ENCODE results near the gene SETDB1. TPM values are rescaled to one million over a fixed set of nuclear protein-coding genes. Genes with fewer than 3 reads are reported as not detected.

The SETDB1 gene
- polyA plus RNA-seq, 1 of the 3 experiments (the other 2 are of a cell fraction) = 29.9 TPM

GRCh38 chr1:150981177-150981804 is 55.1 kb downstream of the SETDB1 start:
- Histone ChIP-seq H3K4me1 (ENCODE audit: control insufficient read depth in 1 of 2, insufficient read depth in 2 of 2, low read depth in 1 of 2, low read length in 1 of 2) (peaks cover 23 to 24% of the 10 kb centered on the region in 2 experiments), H4K20me1 (ENCODE audit: insufficient read depth) (no peaks in the 10 kb centered on the region), H3K9ac (no peak overlapping the region), H3K4me2 (no peak overlapping the region), H3K4me3 (ENCODE audit: low read depth in 2 of 2, low read length in 1 of 2) (no peak overlapping the region), H2AFZ (ENCODE audit: low read depth) (no peak overlapping the region), H3K9me2 (no peaks in the 10 kb centered on the region), H3K27ac (ENCODE audit: low read depth in 2 of 2, low read length in 1 of 2) (no peak overlapping the region), H3F3A (replicated peaks; ENCODE audit: insufficient read depth) (peaks cover 20% of the 10 kb centered on the region), H3K27me3 (ENCODE audit: insufficient read depth) (no peaks in the 10 kb centered on the region), H3K79me2 (ENCODE audit: insufficient read depth) (no peaks in the 10 kb centered on the region), H3K9me3 (no peaks in the 10 kb centered on the region), H3K36me3 (replicated peaks in 1 of 2; ENCODE audit: control insufficient read depth in 1 of 2, insufficient read depth in 2 of 2, low read length in 1 of 2) (no peaks in the 10 kb centered on the region)
- CTCF ChIA-PET = interaction anchor here (0.9 to 17.0 kb wide), 4 partner anchors 11 to 66 kb away, joined by 3 to 371 read pairs (median 8); partner anchors contain the start of genes C1orf56 and MINDY1
- POLR2A ChIA-PET = interaction anchor here (1.7 kb wide), 1 partner anchor 25 kb away, joined by 5 read pairs; the partner anchor contains the start of gene MINDY1
- DNase-seq = no peak
- WGBS (ENCODE audit: low lambda C conversion rate) = 97% methylated on average over 4 of the region's 6 CpGs
- TF ChIP-seq CTCF (IDR thresholded peaks at IDR 0.05) (no peak), NFIC (IDR thresholded peaks at IDR 0.05; ENCODE audit: borderline replicate concordance) (no peak), JUND (IDR thresholded peaks at IDR 0.05) (no peak), MAX (IDR thresholded peaks at IDR 0.05; ENCODE audit: low read depth) (no peak), EP300 (IDR thresholded peaks at IDR 0.05; ENCODE audit: borderline replicate concordance in 1 of 2, low read depth in 1 of 2, low read length in 1 of 2) (no peak), MXI1 (IDR thresholded peaks at IDR 0.05; ENCODE audit: low read depth, low read length) (no peak), RCOR1 (IDR thresholded peaks at IDR 0.05; ENCODE audit: low read length) (no peak), RAD21 (IDR thresholded peaks at IDR 0.05; ENCODE audit: low read length) (no peak), REST (IDR thresholded peaks at IDR 0.05; ENCODE audit: low read depth, low read length) (no peak), EZH2phosphoT487 (IDR thresholded peaks at IDR 0.05; ENCODE audit: borderline replicate concordance, low read depth) (no peak), FOXJ3 (CRISPR knock-in tag; IDR thresholded peaks at IDR 0.05) (no peak), FOSL2 (IDR thresholded peaks at IDR 0.05; ENCODE audit: borderline replicate concordance, low read depth) (no peak), PBX3 (IDR thresholded peaks at IDR 0.05) (no peak), POLR2AphosphoS5 (IDR thresholded peaks at IDR 0.05; ENCODE audit: low read depth, low read length) (no peak), CHD2 (IDR thresholded peaks at IDR 0.05; ENCODE audit: low read length, partially characterized antibody) (no peak)
